Measurements from ENCODE around the gene RASSF8.

DNA sequence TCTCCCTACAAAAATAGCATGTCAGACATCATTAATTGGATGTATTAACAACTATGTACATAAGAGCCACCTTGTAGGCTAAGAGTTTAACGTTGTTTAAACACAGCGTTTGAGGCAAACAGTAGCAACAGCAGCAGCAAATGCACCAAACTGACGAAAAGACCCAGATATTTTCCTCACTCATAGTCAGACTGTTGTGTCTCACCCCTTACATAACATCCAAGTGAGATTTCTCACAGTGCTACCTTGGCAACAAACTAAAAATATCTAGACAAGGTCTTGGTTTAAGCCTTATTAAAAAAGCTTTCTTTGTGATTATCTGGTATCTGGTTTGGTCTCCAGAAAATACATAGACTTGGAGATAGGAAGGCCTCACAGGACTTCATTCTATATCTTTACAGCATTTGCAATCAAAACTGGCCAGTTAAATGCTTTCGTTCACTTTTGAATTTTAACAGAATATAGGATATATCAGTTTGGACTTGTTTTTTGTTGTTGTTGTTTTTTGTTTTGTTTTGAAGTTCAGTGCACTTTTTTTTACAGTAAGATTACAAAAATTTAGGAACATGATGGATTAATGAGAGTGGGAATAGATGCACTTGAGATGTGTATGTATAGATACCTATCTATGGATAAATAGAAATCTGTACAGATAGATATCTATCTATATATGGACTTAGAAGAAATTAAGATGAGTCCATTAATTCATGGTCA lies 162.2 kb downstream of the RASSF8 start:
- TF ChIP-seq, protein P1, sequence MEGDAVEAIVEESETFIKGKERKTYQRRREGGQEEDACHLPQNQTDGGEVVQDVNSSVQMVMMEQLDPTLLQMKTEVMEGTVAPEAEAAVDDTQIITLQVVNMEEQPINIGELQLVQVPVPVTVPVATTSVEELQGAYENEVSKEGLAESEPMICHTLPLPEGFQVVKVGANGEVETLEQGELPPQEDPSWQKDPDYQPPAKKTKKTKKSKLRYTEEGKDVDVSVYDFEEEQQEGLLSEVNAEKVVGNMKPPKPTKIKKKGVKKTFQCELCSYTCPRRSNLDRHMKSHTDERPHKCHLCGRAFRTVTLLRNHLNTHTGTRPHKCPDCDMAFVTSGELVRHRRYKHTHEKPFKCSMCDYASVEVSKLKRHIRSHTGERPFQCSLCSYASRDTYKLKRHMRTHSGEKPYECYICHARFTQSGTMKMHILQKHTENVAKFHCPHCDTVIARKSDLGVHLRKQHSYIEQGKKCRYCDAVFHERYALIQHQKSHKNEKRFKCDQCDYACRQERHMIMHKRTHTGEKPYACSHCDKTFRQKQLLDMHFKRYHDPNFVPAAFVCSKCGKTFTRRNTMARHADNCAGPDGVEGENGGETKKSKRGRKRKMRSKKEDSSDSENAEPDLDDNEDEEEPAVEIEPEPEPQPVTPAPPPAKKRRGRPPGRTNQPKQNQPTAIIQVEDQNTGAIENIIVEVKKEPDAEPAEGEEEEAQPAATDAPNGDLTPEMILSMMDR (IDR thresholded peaks at IDR 0.05 in 2 of 3, conservative IDR thresholded peaks at IDR 0.05 in 1 of 3; ENCODE audit: insufficient read depth in 2 of 3, low read depth in 1 of 3, low read length in 3 of 3): no peak
- TF ChIP-seq, protein P2, sequence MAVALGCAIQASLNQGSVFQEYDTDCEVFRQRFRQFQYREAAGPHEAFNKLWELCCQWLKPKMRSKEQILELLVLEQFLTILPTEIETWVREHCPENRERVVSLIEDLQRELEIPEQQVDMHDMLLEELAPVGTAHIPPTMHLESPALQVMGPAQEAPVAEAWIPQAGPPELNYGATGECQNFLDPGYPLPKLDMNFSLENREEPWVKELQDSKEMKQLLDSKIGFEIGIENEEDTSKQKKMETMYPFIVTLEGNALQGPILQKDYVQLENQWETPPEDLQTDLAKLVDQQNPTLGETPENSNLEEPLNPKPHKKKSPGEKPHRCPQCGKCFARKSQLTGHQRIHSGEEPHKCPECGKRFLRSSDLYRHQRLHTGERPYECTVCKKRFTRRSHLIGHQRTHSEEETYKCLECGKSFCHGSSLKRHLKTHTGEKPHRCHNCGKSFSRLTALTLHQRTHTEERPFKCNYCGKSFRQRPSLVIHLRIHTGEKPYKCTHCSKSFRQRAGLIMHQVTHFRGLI (CRISPR knock-in tag; IDR thresholded peaks at IDR 0.05): no peak
- TF ChIP-seq ZNF586 (CRISPR knock-in tag; conservative IDR thresholded peaks at IDR 0.05) (no peak), ZNF282 (CRISPR knock-in tag; IDR thresholded peaks at IDR 0.05) (no peak), TBP (optimal IDR thresholded peaks at IDR 0.05; ENCODE audit: low read depth, low read length) (no peak)
